MM.1S (cell line): ENCODE measurements around the gene C1orf116.

ENCODE experiments used
- DNase-seq: peaks from one replicate; pipeline ENCODE4 v3.0.0-alpha.2; 2015
- H2AFZ ChIP-seq: fragments of 300-600 bp; sonication (generic); 2 replicates; pipeline ENCODE4 v1.6.0; 2016; ENCODE audit warnings: antibody characterized with exemption, low read length
- H3F3A ChIP-seq: fragments of 300-600 bp; sonication (generic); 2 replicates; pipeline ENCODE4 v1.6.1; 2016; ENCODE audit warnings: mild to moderate bottlenecking, antibody characterized with exemption, low read length, moderate library complexity, mixed read lengths; ENCODE audit not compliant: insufficient read depth
- H3K27ac ChIP-seq: fragments of 300-600 bp; sonication (generic); 2 replicates; pipeline ENCODE4 v1.5.1; 2016; ENCODE audit warnings: mild to moderate bottlenecking, low read length
- H3K27me3 ChIP-seq: fragments of 300-600 bp; sonication (generic); replicated peaks from 2 replicates; pipeline ENCODE4 v1.6.0; 2016; ENCODE audit warnings: low read length; ENCODE audit not compliant: insufficient read depth
- H3K36me3 ChIP-seq: fragments of 300-600 bp; sonication (generic); replicated peaks from 2 replicates; pipeline ENCODE4 v1.6.1; 2016; ENCODE audit warnings: mild to moderate bottlenecking, low read length, mixed read lengths; ENCODE audit not compliant: insufficient read depth
- H3K4me1 ChIP-seq: fragments of 300-600 bp; sonication (generic); 2 replicates; pipeline ENCODE4 v1.6.1; 2016; ENCODE audit warnings: low read length, mixed read lengths
- H3K4me2 ChIP-seq: fragments of 300-600 bp; sonication (generic); 2 replicates; pipeline ENCODE4 v1.6.0; 2016; ENCODE audit warnings: low read depth, low read length
- H3K4me3 ChIP-seq: fragments of 300-600 bp; sonication (generic); 2 replicates; pipeline ENCODE4 v1.5.1; 2016; ENCODE audit warnings: low read length, mixed read lengths
- H3K79me2 ChIP-seq: fragments of 300-600 bp; sonication (generic); 2 replicates; pipeline ENCODE4 v1.6.1; 2016; ENCODE audit warnings: mixed run types, low read length, mixed read lengths
- H3K9ac ChIP-seq: fragments of 300-600 bp; sonication (generic); 2 replicates; pipeline ENCODE4 v1.6.1; 2016; ENCODE audit warnings: low read length, mixed read lengths
- H3K9me2 ChIP-seq: fragments of 300-600 bp; sonication (generic); replicated peaks from 2 replicates; pipeline ENCODE4 v1.6.1; 2016; ENCODE audit warnings: mild to moderate bottlenecking, low read length, mixed read lengths; ENCODE audit not compliant: insufficient read depth
- H3K9me3 ChIP-seq: fragments of 300-600 bp; sonication (generic); replicated peaks from 2 replicates; pipeline ENCODE4 v1.6.1; 2016; ENCODE audit warnings: mild to moderate bottlenecking, low read length, mixed read lengths; ENCODE audit not compliant: insufficient read depth
- H4K20me1 ChIP-seq: fragments of 300-600 bp; sonication (generic); 2 replicates; pipeline ENCODE4 v1.6.1; 2016; ENCODE audit warnings: mild to moderate bottlenecking, low read length, moderate library complexity, mixed read lengths; ENCODE audit not compliant: insufficient read depth
- EZH2 ChIP-seq: fragments of 300-600 bp; sonication (generic); optimal IDR thresholded peaks from 2 replicates; pipeline ENCODE3; 2017; ENCODE audit warnings: low read depth, mild to moderate bottlenecking, antibody characterized with exemption, low read length, mixed read lengths
- EZH2phosphoT487 ChIP-seq: fragments of 300-600 bp; sonication (generic); IDR thresholded peaks from 2 replicates; pipeline ENCODE4 v1.6.1; 2018; ENCODE audit warnings: antibody characterized with exemption, low read length
- TF ChIP-seq, protein P1 (sequence below): fragments of 300-600 bp; sonication (generic); IDR thresholded peaks from 2 replicates; pipeline ENCODE4 v1.5.1; 2016; ENCODE audit warnings: antibody characterized with exemption, low read length, mixed read lengths

Gene C1orf116

GRCh38 chr1:207079706-207080241 lies 47.2 kb upstream of the C1orf116 start:
- no peaks in the 10 kb centered on the region for H3K27me3 ChIP-seq
- no peaks in the 10 kb centered on the region for H3K9me2 ChIP-seq
- no peak overlapping the region for H3K9ac ChIP-seq
- no peak overlapping the region for H3K4me3 ChIP-seq
- no peak overlapping the region for H3K27ac ChIP-seq
- H3F3A ChIP-seq = no peaks in the 10 kb centered on the region
- TF ChIP-seq, protein P1, sequence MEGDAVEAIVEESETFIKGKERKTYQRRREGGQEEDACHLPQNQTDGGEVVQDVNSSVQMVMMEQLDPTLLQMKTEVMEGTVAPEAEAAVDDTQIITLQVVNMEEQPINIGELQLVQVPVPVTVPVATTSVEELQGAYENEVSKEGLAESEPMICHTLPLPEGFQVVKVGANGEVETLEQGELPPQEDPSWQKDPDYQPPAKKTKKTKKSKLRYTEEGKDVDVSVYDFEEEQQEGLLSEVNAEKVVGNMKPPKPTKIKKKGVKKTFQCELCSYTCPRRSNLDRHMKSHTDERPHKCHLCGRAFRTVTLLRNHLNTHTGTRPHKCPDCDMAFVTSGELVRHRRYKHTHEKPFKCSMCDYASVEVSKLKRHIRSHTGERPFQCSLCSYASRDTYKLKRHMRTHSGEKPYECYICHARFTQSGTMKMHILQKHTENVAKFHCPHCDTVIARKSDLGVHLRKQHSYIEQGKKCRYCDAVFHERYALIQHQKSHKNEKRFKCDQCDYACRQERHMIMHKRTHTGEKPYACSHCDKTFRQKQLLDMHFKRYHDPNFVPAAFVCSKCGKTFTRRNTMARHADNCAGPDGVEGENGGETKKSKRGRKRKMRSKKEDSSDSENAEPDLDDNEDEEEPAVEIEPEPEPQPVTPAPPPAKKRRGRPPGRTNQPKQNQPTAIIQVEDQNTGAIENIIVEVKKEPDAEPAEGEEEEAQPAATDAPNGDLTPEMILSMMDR = no peak
- TF ChIP-seq EZH2 (no peak), EZH2phosphoT487 (no peak)
- peaks cover under 1% of the 10 kb centered on the region; the same call in 1 of the 2 replicates for H3K4me1 ChIP-seq
- no peaks in the 10 kb centered on the region for H3K36me3 ChIP-seq
- H3K4me2 ChIP-seq = no peak overlapping the region
- no peaks in the 10 kb centered on the region for H3K9me3 ChIP-seq
- H3K79me2 ChIP-seq = no peaks in the 10 kb centered on the region
- H4K20me1 ChIP-seq = no peaks in the 10 kb centered on the region
- no peak for DNase-seq
- no peak overlapping the region for H2AFZ ChIP-seq

- Histone ChIP-seq H3K4me1 (no peaks in the 10 kb centered on the region), H3K9ac (no peak overlapping the region), H3K9me3 (no peaks in the 10 kb centered on the region), H3K4me3 (no peak overlapping the region), H3K36me3 (no peaks in the 10 kb centered on the region), H3K4me2 (no peak overlapping the region), H3K27me3 (no peaks in the 10 kb centered on the region), H3K79me2 (no peaks in the 10 kb centered on the region), H4K20me1 (no peaks in the 10 kb centered on the region), H2AFZ (no peak overlapping the region), H3F3A (no peaks in the 10 kb centered on the region), H3K9me2 (no peaks in the 10 kb centered on the region), H3K27ac (no peak overlapping the region)
- TF ChIP-seq, protein P1 = no peak
- TF ChIP-seq EZH2phosphoT487 = no peak
- TF ChIP-seq EZH2 = no peak
- DNase-seq = no peak
Measured at GRCh38 chr1:207078578-207079132, 46.1 kb upstream of the C1orf116 start.

DNA sequence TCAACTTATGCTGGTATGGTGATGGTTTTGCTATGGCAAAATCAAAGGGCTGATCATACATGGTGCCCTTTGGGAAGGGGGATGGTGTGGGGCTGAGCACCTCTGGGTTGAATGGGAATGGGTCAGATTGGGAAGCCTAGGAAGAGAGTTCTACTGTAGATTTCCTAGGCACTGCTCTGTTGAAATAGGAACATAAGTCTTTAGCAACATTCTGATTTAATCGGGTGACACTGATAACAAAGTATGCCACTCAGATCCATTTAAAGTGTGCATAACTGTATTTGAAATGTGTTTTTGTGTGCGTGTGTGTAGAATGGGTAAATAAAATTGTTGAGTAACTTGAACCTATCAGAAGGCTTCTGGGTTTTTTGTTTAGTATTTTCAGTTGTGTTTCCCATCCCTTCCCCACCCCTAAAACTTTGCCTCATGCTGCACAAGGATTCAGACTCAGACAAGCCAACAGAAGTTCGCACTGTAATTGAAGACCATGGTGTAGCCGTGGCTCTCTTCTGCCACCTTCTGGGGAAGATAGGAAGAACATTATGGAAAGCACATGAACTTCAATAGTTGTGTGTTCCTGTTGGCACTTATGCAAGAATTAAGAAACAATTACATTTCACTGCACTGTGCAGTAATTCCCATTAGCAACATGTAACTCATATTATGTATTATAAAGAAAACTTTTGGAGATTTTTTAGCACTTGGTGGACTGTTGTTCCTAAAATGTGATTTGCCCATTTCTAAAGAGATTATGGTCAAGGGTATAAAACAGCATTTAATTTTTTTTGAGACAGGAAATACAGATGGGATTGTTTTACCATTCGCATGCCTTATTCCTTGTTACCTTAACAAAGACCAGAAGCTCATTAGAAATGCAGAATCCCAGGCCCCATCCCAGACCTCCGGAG lies 45.2 kb upstream of the C1orf116 start:
- no peak overlapping the region for H2AFZ ChIP-seq
- no peak overlapping the region for H3K4me3 ChIP-seq
- no peaks in the 10 kb centered on the region for H3K36me3 ChIP-seq
- no peaks in the 10 kb centered on the region for H4K20me1 ChIP-seq
- no peak for TF ChIP-seq EZH2phosphoT487
- TF ChIP-seq, protein P1 = peak; percentile 97
- H3K9me2 ChIP-seq = no peaks in the 10 kb centered on the region
- H3K27me3 ChIP-seq = no peaks in the 10 kb centered on the region
- H3K4me1 ChIP-seq = no peaks in the 10 kb centered on the region
- H3K4me2 ChIP-seq = no peak overlapping the region
- no peaks in the 10 kb centered on the region for H3K9me3 ChIP-seq
- no peaks in the 10 kb centered on the region for H3F3A ChIP-seq
- DNase-seq = peak; percentile 86
- no peak overlapping the region for H3K27ac ChIP-seq
- no peak overlapping the region for H3K9ac ChIP-seq
- H3K79me2 ChIP-seq = no peaks in the 10 kb centered on the region
